GM12872 (cell line): ENCODE data around the gene BCL11A.

ENCODE experiments used
- CTCF ChIP-seq: IDR thresholded peaks from 3 replicates; pipeline ENCODE4 v1.5.1; 2011; ENCODE audit warnings: low read depth, mild to moderate bottlenecking, low read length, moderate library complexity; ENCODE audit not compliant: insufficient read depth

The BCL11A gene

GRCh38 chr2:60416221-60417008, 137.0 kb downstream of the BCL11A start:
- no peak for TF ChIP-seq CTCF

DNA sequence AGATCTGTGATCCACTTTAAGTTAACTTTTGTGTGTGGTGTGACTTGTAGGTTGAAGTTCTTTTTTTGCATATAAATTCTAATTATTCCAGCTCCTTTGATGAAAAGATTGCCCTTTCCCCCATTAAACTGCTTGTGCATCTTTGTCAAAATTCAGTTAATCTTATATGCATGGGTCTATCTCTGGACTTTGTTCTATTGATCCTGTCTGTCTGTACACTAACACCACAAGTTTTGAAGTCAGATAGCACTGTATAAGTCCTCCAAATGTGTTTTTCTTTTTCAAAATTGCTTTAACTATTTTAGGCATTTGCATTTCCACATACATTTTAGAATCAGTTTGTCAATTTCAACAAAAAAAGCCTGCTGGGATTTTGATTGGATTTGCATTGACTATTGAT, 137.6 kb downstream of the BCL11A start:
- no peak for TF ChIP-seq CTCF

DNA sequence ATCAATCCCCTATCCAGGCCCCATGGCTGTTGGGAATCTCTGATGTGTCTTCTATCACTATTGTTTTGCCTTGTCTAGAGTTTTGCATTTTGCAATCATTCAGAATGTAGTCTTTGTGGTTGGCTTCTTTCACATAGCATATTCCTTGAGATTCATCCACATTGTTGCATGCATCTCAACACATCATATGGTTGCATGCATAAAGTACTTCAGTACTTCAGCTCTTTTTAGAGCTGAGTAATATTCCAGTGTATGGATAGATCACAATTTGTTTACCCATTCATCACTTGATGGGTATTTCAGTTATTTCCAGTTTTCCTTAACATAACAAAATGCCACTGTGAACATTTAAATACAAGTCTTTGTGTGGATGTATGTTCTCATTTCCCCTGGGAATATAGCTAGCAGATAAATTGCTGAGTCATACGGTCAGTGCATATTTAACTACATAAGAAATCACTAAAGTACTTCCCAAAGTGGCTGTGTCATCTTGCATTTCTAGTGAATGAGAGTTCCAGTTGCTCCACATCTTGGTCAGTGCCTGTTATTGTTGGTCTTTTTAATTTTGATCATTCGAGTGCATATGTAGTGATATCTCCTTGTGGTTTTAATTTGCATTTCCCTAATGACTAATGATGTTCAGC, 138.8 kb downstream of the BCL11A start:
- no peak for TF ChIP-seq CTCF

- TF ChIP-seq CTCF = no peak
Observed at GRCh38 chr2:60413814-60414168, 139.7 kb downstream of the BCL11A start.

GRCh38 chr2:60413069-60413813, 140.2 kb downstream of the BCL11A start:
- TF ChIP-seq CTCF = no peak

DNA sequence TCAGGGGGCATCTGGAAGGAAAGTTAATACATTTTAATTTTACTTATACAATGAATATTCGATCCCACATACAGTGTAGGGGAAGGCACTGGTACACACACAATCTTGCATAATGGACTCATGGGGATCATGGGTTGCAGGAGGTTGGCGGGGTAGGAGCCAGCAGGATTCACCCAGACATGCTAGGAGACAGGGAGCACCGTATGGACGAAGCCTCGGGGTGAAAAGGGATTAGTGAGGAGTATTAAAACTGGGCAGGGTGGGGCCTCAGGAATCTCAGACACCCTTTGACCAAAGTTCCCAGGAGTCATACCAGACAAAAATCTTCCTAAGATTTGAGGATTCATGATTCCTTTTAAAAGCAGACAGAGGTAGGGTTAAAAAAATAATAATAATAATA, 140.8 kb downstream of the BCL11A start:
- no peak for TF ChIP-seq CTCF

DNA sequence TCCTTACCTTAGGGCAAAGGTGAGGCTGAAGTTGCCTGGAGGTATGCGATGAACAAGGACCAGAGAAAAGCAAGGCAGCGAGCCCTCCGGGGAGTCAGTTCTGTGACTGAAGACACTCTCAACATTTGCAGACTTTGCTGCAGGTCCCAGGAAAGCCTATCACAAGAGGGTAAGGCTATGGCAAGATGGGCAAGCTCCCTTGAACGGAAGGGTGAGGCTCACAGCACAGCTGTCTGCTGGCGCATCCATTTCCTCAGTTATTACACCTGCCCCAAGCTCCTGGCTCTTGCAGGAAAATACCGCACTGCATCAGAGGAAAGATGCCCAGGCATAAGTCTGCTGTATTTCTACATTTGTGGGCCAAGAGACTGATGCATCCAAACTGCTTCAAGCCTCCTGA, 141.4 kb downstream of the BCL11A start:
- no peak for TF ChIP-seq CTCF
